ENCODE data around the gene E2F4.

GRCh38 chr16:67201411-67202345 is 9.7 kb downstream of the E2F4 start:
- TF ChIP-seq YY1 (IDR thresholded peaks at IDR 0.05; ENCODE audit: insufficient read depth, insufficient read length), result no peak
- no peak for TF ChIP-seq ZNF274 (IDR thresholded peaks at IDR 0.05; ENCODE audit: low read depth, low read length)
- no peak for TF ChIP-seq SUZ12 (IDR thresholded peaks at IDR 0.05; ENCODE audit: extremely low read depth, insufficient read depth, insufficient read length)

Measured in NT2/D1 (cell line).